GM12878 (cell line): ENCODE data around the gene ERCC4. TPM values are rescaled to one million over a fixed set of nuclear protein-coding genes. Genes with fewer than 3 reads are reported as not detected.

Source experiments
- ATAC-seq: fragments of 200-7000 bp; cut with Tn5 transposase; 3 replicates; pipeline ENCODE4 v1.9.1; 2020; ENCODE audit warnings: mild to moderate bottlenecking, moderate library complexity
- BruUV-seq: library from RNA; stranded (reverse); fragments of 400-500 nt; replicated peaks from 2 replicates; lab custom pipeline; 2021; lab: Mats Ljungman, UMichigan
- CTCF ChIA-PET: fragments of 300-600 bp; sonication (Branson Sonifier 250); formaldehyde crosslinking; extraction: SDS; loops from one replicate; lab custom pipeline; 2021; ENCODE audit warnings: inconsistent platforms; lab: Yijun Ruan, JAX
- POLR2A ChIA-PET: fragments of 350-600 bp; formaldehyde crosslinking; extraction: SDS; loops from one replicate; lab custom pipeline; 2021; ENCODE audit warnings: inconsistent platforms; lab: Charles Lee
- RAD21 ChIA-PET: fragments of 300-600 bp; sonication (Branson Sonifier 250); formaldehyde crosslinking; loops from one replicate; lab custom pipeline; 2023; ENCODE audit warnings: antibody characterized with exemption; ENCODE audit not compliant: unreplicated experiment; lab: Charles Lee
- SMC1A ChIA-PET: fragments of 300-600 bp; sonication (Branson Sonifier 250); formaldehyde crosslinking; loops from one replicate; lab custom pipeline; 2023; ENCODE audit not compliant: unreplicated experiment, uncharacterized antibody; lab: Charles Lee
- DNase-seq: peaks from one replicate; pipeline ENCODE4 v3.0.0-alpha.2; 2011; ENCODE audit warnings: low read depth, low spot score
- FAIRE-seq: peaks from 3 replicates; lab custom pipeline; 2011; peaks lifted over from hg19 to GRCh38; lab: Jason Lieb, UNC
- H2AFZ ChIP-seq: 2 replicates; pipeline ENCODE4 v1.6.0; 2011; ENCODE audit warnings: low read depth, low read length, control low read depth; ENCODE audit not compliant: control insufficient read depth
- H3K27ac ChIP-seq: 2 replicates; pipeline ENCODE4 v1.5.1; 2011; ENCODE audit warnings: control low read depth; ENCODE audit not compliant: control insufficient read depth, insufficient read depth
- H3K27me3 ChIP-seq, 2 experiments: replicated peaks in 1 of 2; 2 replicates each; pipeline versions ENCODE4 v1.6.0 to v1.6.1; 2011; ENCODE audit warnings: low read length in 1 of 2; ENCODE audit not compliant: control insufficient read depth in 2 of 2, insufficient read depth in 2 of 2
- H3K36me3 ChIP-seq, 2 experiments: 2 replicates each; pipeline ENCODE4 v1.5.1; 2011; ENCODE audit warnings: low read length in 1 of 2; ENCODE audit not compliant: control insufficient read depth in 2 of 2, insufficient read depth in 2 of 2
- H3K4me1 ChIP-seq: 2 replicates; pipeline ENCODE4 v1.6.1; 2011; ENCODE audit warnings: mild to moderate bottlenecking, low read length, moderate library complexity, mixed read lengths; ENCODE audit not compliant: control insufficient read depth, insufficient read depth
- H3K4me2 ChIP-seq: 2 replicates; pipeline ENCODE4 v1.6.0; 2011; ENCODE audit warnings: control low read depth; ENCODE audit not compliant: control insufficient read depth, insufficient read depth
- H3K4me3 ChIP-seq: fragments of 200-600 bp; sonication (generic); 2 replicates; pipeline ENCODE4 v1.5.1; 2016
- H3K79me2 ChIP-seq: 2 replicates; pipeline ENCODE4 v1.6.0; 2011; ENCODE audit warnings: low read length; ENCODE audit not compliant: control insufficient read depth, insufficient read depth
- H3K9ac ChIP-seq: 2 replicates; pipeline ENCODE4 v1.8.0; 2011; ENCODE audit warnings: low read length, control low read depth, mixed read lengths; ENCODE audit not compliant: control insufficient read depth, insufficient read depth
- H3K9me3 ChIP-seq: replicated peaks from 3 replicates; pipeline ENCODE4 v1.5.1; 2011; ENCODE audit warnings: mild to moderate bottlenecking, low read length; ENCODE audit not compliant: control insufficient read depth, insufficient read depth
- H4K20me1 ChIP-seq: 2 replicates; pipeline ENCODE4 v1.6.0; 2011; ENCODE audit not compliant: control insufficient read depth, insufficient read depth
- ASH2L ChIP-seq: fragments of 300-600, 200-600 bp; sonication (generic); IDR thresholded peaks from 2 replicates; pipeline ENCODE4 v1.6.1; 2017; ENCODE audit warnings: low read depth, mild to moderate bottlenecking, borderline replicate concordance
- EED ChIP-seq: sonication (generic); IDR thresholded peaks from 2 replicates; pipeline ENCODE4 v1.6.1; 2016; ENCODE audit warnings: antibody characterized with exemption, low read depth
- ETV6 ChIP-seq, 2 experiments: fragments of 450-650 bp in 1 of 2; IDR thresholded peaks in 1 of 2; conservative IDR thresholded peaks in 1 of 2; 2 replicates each; pipeline ENCODE4 v1.6.1; 2014; ENCODE audit warnings: antibody characterized with exemption in 1 of 2, borderline replicate concordance in 1 of 2, low read depth in 1 of 2, mild to moderate bottlenecking in 1 of 2, moderate library complexity in 1 of 2
- IKZF1 ChIP-seq: fragments of 450-650 bp; conservative IDR thresholded peaks from 2 replicates; pipeline ENCODE4 v1.6.1; 2017; ENCODE audit warnings: antibody characterized with exemption, mild to moderate bottlenecking
- KAT2A ChIP-seq: conservative IDR thresholded peaks from 2 replicates; pipeline ENCODE4 v1.6.1; 2011; ENCODE audit warnings: low read depth, low read length; ENCODE audit not compliant: control insufficient read depth
- KLF5 ChIP-seq: fragments of 450-650 bp; IDR thresholded peaks from 2 replicates; pipeline ENCODE4 v1.6.1; 2014; ENCODE audit warnings: mild to moderate bottlenecking; ENCODE audit not compliant: partially characterized antibody
- MYC ChIP-seq: IDR thresholded peaks from 2 replicates; pipeline ENCODE4 v1.6.1; 2011; ENCODE audit warnings: mild to moderate bottlenecking, low read length, moderate library complexity, inconsistent platforms; ENCODE audit not compliant: insufficient read depth, insufficient replicate concordance, insufficient read length, severe bottlenecking
- NBN ChIP-seq: fragments of 450-650 bp; IDR thresholded peaks from 2 replicates; pipeline ENCODE4 v1.6.1; 2016
- NR2C1 ChIP-seq: fragments of 450-650 bp; IDR thresholded peaks from 2 replicates; pipeline ENCODE4 v1.6.1; 2017; ENCODE audit warnings: antibody characterized with exemption, mild to moderate bottlenecking, moderate library complexity
- PAX5 ChIP-seq: IDR thresholded peaks from 2 replicates; pipeline ENCODE4 v1.6.1; 2011; ENCODE audit warnings: low read depth, low read length, borderline replicate concordance
- RB1 ChIP-seq: fragments of 450-650 bp; formaldehyde crosslinking; IDR thresholded peaks from 2 replicates; pipeline ENCODE4 v1.6.1; 2017; ENCODE audit warnings: mild to moderate bottlenecking, borderline replicate concordance
- ZBTB11 ChIP-seq: fragments of 450-650 bp; formaldehyde crosslinking; IDR thresholded peaks from 2 replicates; pipeline ENCODE4 v1.5.0; 2022; ENCODE audit warnings: mild to moderate bottlenecking, missing genetic modification characterization
- ZNF687 ChIP-seq: fragments of 450-650 bp; IDR thresholded peaks from 2 replicates; pipeline ENCODE4 v1.6.1; 2017; ENCODE audit warnings: mild to moderate bottlenecking, moderate library complexity
- WGBS: methylation state at CpG from one replicate; pipeline ENCODE4 v1.1.6; 2016; ENCODE audit warnings: low lambda C conversion rate; ENCODE audit not compliant: insufficient replicate concordance, insufficient coverage; ENCODE audit errors: missing lambda C conversion rate; 5-methylcytosine and 5-hydroxymethylcytosine counted together
- in situ Hi-C: fragments of 300-500 bp; cut with MboI; formaldehyde crosslinking; loops from 9 replicates; pipeline ENCODE4 v1.14.3; 2018; ENCODE audit warnings: mixed read lengths
- intact Hi-C: fragments of 100-400 bp; cut with micrococcal nuclease; formaldehyde crosslinking; loops from one replicate; pipeline ENCODE4 v1.14.2; 2022; ENCODE audit not compliant: unreplicated experiment
- polyA plus RNA-seq, 11 experiments: library from polyadenylated mRNA; depleted of rRNA in 4 of 11; unstranded in 6 of 11; stranded (reverse) in 5 of 11; fragments of >200 nt; fragmentation: Nextera tagmentation in 4 of 11; fragmentation: Illumina TruSeq in 1 of 11; extraction: Ambion mirVana in 4 of 11; extraction: Trizol in 1 of 11; gene quantifications; 1 replicate in 1 of 11; 2 replicates in 10 of 11; pipeline versions ENCODE4 v1.2.1 to v1.2.3, GENCODE V29; 2011 to 2016; ENCODE audit warnings: inconsistent platforms in 2 of 11, missing spikeins in 2 of 11, low read depth in 1 of 11
- total RNA-seq, 4 experiments: library from RNA; depleted of rRNA in 3 of 4; stranded (reverse); fragments of >200 nt in 3 of 4; fragmentation: Illumina TruSeq in 1 of 4; extraction: Trizol in 1 of 4; gene quantifications; 2 replicates each; pipeline versions ENCODE4 v1.2.1 to v1.2.3, GENCODE V29; 2013 to 2021

ERCC4 gene
- total and polyA plus RNA-seq, 10 of the 15 experiments (the other 5 are each of a cell fraction or from before 2014, with no cell fraction given), result 4.7 to 24.6 (median 8.9) TPM

- TF ChIP-seq EED (no peak), IKZF1 (no peak), ZBTB11 (CRISPR knock-in tag) (no peak)
Observed at GRCh38 chr16:13938480-13938879, 18.5 kb downstream of the ERCC4 start (continued).

- WGBS, result 84% methylated on average over 5 of the region's 5 CpGs
- DNase-seq, result no peak
- SMC1A ChIA-PET, result interaction anchor here (0.6 kb wide), 1 partner anchor 16 kb away, joined by 3 read pairs; no protein-coding TSS in a partner anchor
- no peak for ATAC-seq
- intact Hi-C loops, result no loop called here
- Histone ChIP-seq H3K4me2 (no peak overlapping the region), H3K27me3 (no peaks in the 10 kb centered on the region), H4K20me1 (no peaks in the 10 kb centered on the region), H3K79me2 (no peaks in the 10 kb centered on the region), H3K27ac (no peak overlapping the region), H2AFZ (no peak overlapping the region), H3K4me3 (no peak overlapping the region), H3K36me3 (peaks cover 4 to 5% of the 10 kb centered on the region in 2 experiments), H3K9me3 (no peaks in the 10 kb centered on the region; the same call in 2 of the 3 replicates), H3K4me1 (no peaks in the 10 kb centered on the region), H3K9ac (no peak overlapping the region)
- FAIRE-seq, result no peak
- BruUV-seq, result no TSS peak
- POLR2A ChIA-PET, result no interaction called here
- in situ Hi-C loops, result no loop called here
- RAD21 ChIA-PET, result no interaction called here
- TF ChIP-seq PAX5, result no peak
- TF ChIP-seq ETV6 (conservative IDR thresholded peaks at IDR 0.05 in 1 of 2, IDR thresholded peaks at IDR 0.05 in 1 of 2; ENCODE audit: borderline replicate concordance in 1 of 2, low read depth in 1 of 2), result no peak
- no peak for TF ChIP-seq RB1
- no peak for TF ChIP-seq MYC
- no peak for TF ChIP-seq KAT2A
- TF ChIP-seq KLF5, result no peak
- TF ChIP-seq NBN, result no peak
- no peak for TF ChIP-seq NR2C1
- no peak for TF ChIP-seq ZNF687
- no peak for TF ChIP-seq EED
- TF ChIP-seq ASH2L, result no peak
- CTCF ChIA-PET, result no interaction called here
Observed at GRCh38 chr16:13939821-13940220, 19.9 kb downstream of the ERCC4 start.
